HepG2 (cell line): ENCODE results near the gene ANAPC10. TPM values are rescaled to one million over a fixed set of nuclear protein-coding genes. Genes with fewer than 3 reads are reported as not detected.

Experiments used
- ARID5B ChIP-seq: IDR thresholded peaks from 2 replicates; pipeline ENCODE4 v1.4.0; 2020; ENCODE audit warnings: mild to moderate bottlenecking, missing genetic modification reagents
- BATF2 ChIP-seq: sonication (generic); formaldehyde crosslinking; IDR thresholded peaks from 2 replicates; pipeline ENCODE4 v1.8.0; 2022; ENCODE audit warnings: mild to moderate bottlenecking, missing genetic modification reagents, moderate library complexity
- CBX1 ChIP-seq: IDR thresholded peaks from one replicate; pipeline ENCODE4 v1.6.1; 2016; ENCODE audit warnings: antibody characterized with exemption, low read depth
- CHD4 ChIP-seq: fragments of 200-600 bp; sonication (generic); IDR thresholded peaks from 2 replicates; pipeline ENCODE4 v1.7.0; 2017; ENCODE audit warnings: mild to moderate bottlenecking, low read length, borderline replicate concordance
- EED ChIP-seq: sonication (generic); formaldehyde crosslinking; IDR thresholded peaks from 2 replicates; pipeline ENCODE4 v1.5.0; 2020; ENCODE audit warnings: mild to moderate bottlenecking, missing genetic modification reagents
- FOXA1 ChIP-seq, 2 experiments: fragments of 450-650 bp in 1 of 2; sonication (generic) in 1 of 2; formaldehyde crosslinking in 1 of 2; IDR thresholded peaks; 2 replicates each; pipeline versions ENCODE4 v1.4.0 to v1.6.1; 2016 to 2020; ENCODE audit warnings: missing genetic modification reagents in 1 of 2
- HOMEZ ChIP-seq: IDR thresholded peaks from 2 replicates; pipeline ENCODE4 v1.6.1; 2016; ENCODE audit warnings: low read depth
- MTF1 ChIP-seq: sonication (generic); formaldehyde crosslinking; IDR thresholded peaks from 2 replicates; pipeline ENCODE4 v1.5.0; 2020; ENCODE audit warnings: missing genetic modification reagents
- MXD4 ChIP-seq: IDR thresholded peaks from 2 replicates; pipeline ENCODE4 v1.6.1; 2016; ENCODE audit warnings: mild to moderate bottlenecking, missing biosample characterization, missing genetic modification reagents
- PBX3 ChIP-seq: sonication (generic); formaldehyde crosslinking; IDR thresholded peaks from 2 replicates; pipeline ENCODE4 v1.8.1; 2023; ENCODE audit warnings: missing genetic modification reagents, inconsistent platforms, borderline replicate concordance
- PPARG ChIP-seq: conservative IDR thresholded peaks from 2 replicates; pipeline ENCODE4 v1.6.1; 2016; ENCODE audit warnings: missing biosample characterization, missing genetic modification reagents
- SMYD3 ChIP-seq: sonication (generic); formaldehyde crosslinking; IDR thresholded peaks from 2 replicates; pipeline ENCODE4 v1.8.1; 2023; ENCODE audit warnings: mild to moderate bottlenecking, missing genetic modification reagents
- ZBTB26 ChIP-seq: IDR thresholded peaks from 2 replicates; pipeline ENCODE4 v1.6.1; 2016; ENCODE audit warnings: missing compliant biosample characterization, missing genetic modification reagents, borderline replicate concordance
- ZC3H13 ChIP-seq: sonication (generic); formaldehyde crosslinking; IDR thresholded peaks from 2 replicates; pipeline ENCODE4 v1.8.1; 2023; ENCODE audit warnings: mild to moderate bottlenecking, missing genetic modification reagents, moderate library complexity
- ZFP36L2 ChIP-seq: sonication (generic); formaldehyde crosslinking; IDR thresholded peaks from 2 replicates; pipeline ENCODE4 v1.4.0; 2020; ENCODE audit warnings: missing genetic modification reagents
- ZNF124 ChIP-seq: sonication (generic); formaldehyde crosslinking; IDR thresholded peaks from 2 replicates; pipeline ENCODE4 v1.4.0; 2020; ENCODE audit warnings: missing genetic modification reagents
- ZNF180 ChIP-seq: sonication (generic); formaldehyde crosslinking; IDR thresholded peaks from 2 replicates; pipeline ENCODE4 v1.4.0; 2020; ENCODE audit warnings: low read depth, missing genetic modification reagents, borderline replicate concordance
- ZNF431 ChIP-seq: sonication (generic); formaldehyde crosslinking; IDR thresholded peaks from 2 replicates; pipeline ENCODE4 v1.9.0; 2022; ENCODE audit warnings: missing genetic modification reagents, low read depth, mild to moderate bottlenecking, borderline replicate concordance
- ZNF446 ChIP-seq: sonication (generic); formaldehyde crosslinking; IDR thresholded peaks from 2 replicates; pipeline ENCODE4 v1.5.0; 2020; ENCODE audit warnings: mild to moderate bottlenecking, missing genetic modification reagents
- ZNF572 ChIP-seq: sonication (generic); formaldehyde crosslinking; IDR thresholded peaks from 2 replicates; pipeline ENCODE4 v1.5.1; 2020; ENCODE audit warnings: mild to moderate bottlenecking, missing genetic modification reagents
- ZNF816 ChIP-seq: sonication (generic); formaldehyde crosslinking; IDR thresholded peaks from 2 replicates; pipeline ENCODE4 v1.8.0; 2022; ENCODE audit warnings: missing genetic modification reagents, mild to moderate bottlenecking, borderline replicate concordance
- polyA plus RNA-seq, 8 experiments: library from polyadenylated mRNA; depleted of rRNA in 3 of 8; stranded (reverse) in 7 of 8; unstranded in 1 of 8; fragments of >200 nt; fragmentation: Illumina TruSeq in 4 of 8; extraction: Trizol in 4 of 8; gene quantifications; 2 replicates each; pipeline versions ENCODE4 v1.2.1 to v1.2.3, GENCODE V29; 2011 to 2016; ENCODE audit warnings: low read depth in 4 of 8, missing spikeins in 1 of 8, mixed read lengths in 1 of 8; ENCODE audit not compliant: insufficient read depth in 1 of 8
- total RNA-seq, 5 experiments: library from RNA; depleted of rRNA; stranded (reverse); fragments of >200 nt; fragmentation: Illumina TruSeq; extraction: Trizol; gene quantifications; 2 replicates each; pipeline ENCODE4 v1.2.3, GENCODE V29; 2016; ENCODE audit warnings: low read depth in 1 of 5

ANAPC10 gene
- total and polyA plus RNA-seq, 2 of the 13 experiments (the other 11 are each of a cell fraction or from before 2014, with no cell fraction given) = 21.9 to 32.7 TPM

GRCh38 chr4:145097821-145098674 is at the start of gene ANAPC10, which contains the start of gene ABCE1 (continued):
- TF ChIP-seq FOXA1 (IDR thresholded peaks at IDR 0.05) (no peak), FOXA1 (CRISPR knock-in tag; IDR thresholded peaks at IDR 0.05) (no peak), CBX1 (no peak), ZNF124 (CRISPR knock-in tag) (peak; percentile 24; the same call in 1 of the 2 replicates), CHD4 (no peak), PPARG (peak; percentile 61; the same call in 1 of the 2 replicates), ZNF572 (CRISPR knock-in tag) (peak; percentile 83), ARID5B (CRISPR knock-in tag) (peak; percentile 66), EED (CRISPR knock-in tag) (peak; percentile 92; the same call in 1 of the 2 replicates), ZBTB26 (no peak), MXD4 (CRISPR knock-in tag) (peak; percentile 97), HOMEZ (CRISPR knock-in tag) (peak; percentile 67; the same call in 1 of the 2 replicates), ZFP36L2 (CRISPR knock-in tag) (no peak), ZNF431 (peak; percentile 57; the same call in 1 of the 2 replicates), SMYD3 (no peak), PBX3 (CRISPR knock-in tag) (no peak), BATF2 (CRISPR knock-in tag) (peak; percentile 81; the same call in 1 of the 2 replicates), ZNF446 (CRISPR knock-in tag) (no peak; the same call in 1 of the 2 replicates), ZNF816 (CRISPR knock-in tag) (peak; percentile 57; the same call in 1 of the 2 replicates), ZC3H13 (CRISPR knock-in tag) (peak; percentile 61), ZNF180 (CRISPR knock-in tag) (no peak), MTF1 (CRISPR knock-in tag) (no peak)
